Endothelial cell of umbilical vein (primary cell): ENCODE data around the gene EPB41L3.

Experiments used
- CTCF ChIP-seq, 2 donors: IDR thresholded peaks; 1 replicate in 1 of 2; 2 replicates in 1 of 2; pipeline ENCODE4 v1.5.1; 2011; ENCODE audit warnings: low read length in 2 of 2, mild to moderate bottlenecking in 2 of 2, moderate library complexity in 2 of 2, control low read depth in 1 of 2, inconsistent platforms in 1 of 2, low read depth in 1 of 2; ENCODE audit not compliant: insufficient read depth in 1 of 2; ENCODE audit errors: extremely low read depth in 1 of 2
- EZH2 ChIP-seq: IDR thresholded peaks from 2 replicates; pipeline ENCODE4 v1.6.1; 2012; ENCODE audit warnings: borderline replicate concordance, low read depth, mild to moderate bottlenecking, moderate library complexity, low read length, inconsistent platforms; ENCODE audit not compliant: severe bottlenecking
- FOS ChIP-seq: IDR thresholded peaks from 2 replicates; pipeline ENCODE4 v1.6.1; 2011; ENCODE audit warnings: mild to moderate bottlenecking, low read length, moderate library complexity, borderline replicate concordance; ENCODE audit not compliant: insufficient read depth
- GATA2 ChIP-seq: IDR thresholded peaks from 2 replicates; pipeline ENCODE4 v1.7.0; 2011; ENCODE audit warnings: low read depth, mild to moderate bottlenecking, moderate library complexity, mixed read lengths, low read length; ENCODE audit not compliant: insufficient read length, insufficient read depth
- MAX ChIP-seq: IDR thresholded peaks from 2 replicates; pipeline ENCODE4 v1.6.1; 2011; ENCODE audit not compliant: insufficient read depth, insufficient read length
- MYC ChIP-seq: IDR thresholded peaks from one replicate; pipeline ENCODE4 v1.6.1; 2011; ENCODE audit warnings: mild to moderate bottlenecking, low read depth, low read length
- POLR2A ChIP-seq: IDR thresholded peaks from 2 replicates; pipeline ENCODE4 v1.6.1; 2012; ENCODE audit warnings: low read depth, mild to moderate bottlenecking, control low read depth, low read length
- POLR2AphosphoS5 ChIP-seq: IDR thresholded peaks from 2 replicates; pipeline ENCODE4 v1.6.1; 2012; ENCODE audit warnings: low read depth, mild to moderate bottlenecking, control low read depth, low read length, moderate library complexity; ENCODE audit not compliant: insufficient read depth

GRCh38 chr18:5461041-5461440 lies 82.8 kb downstream of the EPB41L3 start:
- TF ChIP-seq CTCF (IDR thresholded peaks at IDR 0.05; ENCODE audit: extremely low read depth in 1 of 2, insufficient read depth in 1 of 2, low read depth in 1 of 2, low read length in 2 of 2) (no peak), EZH2 (no peak), POLR2AphosphoS5 (no peak), MAX (no peak), POLR2A (no peak), FOS (no peak), MYC (no peak), GATA2 (no peak)
